ENCODE measurements around the gene RFX2.

DNA sequence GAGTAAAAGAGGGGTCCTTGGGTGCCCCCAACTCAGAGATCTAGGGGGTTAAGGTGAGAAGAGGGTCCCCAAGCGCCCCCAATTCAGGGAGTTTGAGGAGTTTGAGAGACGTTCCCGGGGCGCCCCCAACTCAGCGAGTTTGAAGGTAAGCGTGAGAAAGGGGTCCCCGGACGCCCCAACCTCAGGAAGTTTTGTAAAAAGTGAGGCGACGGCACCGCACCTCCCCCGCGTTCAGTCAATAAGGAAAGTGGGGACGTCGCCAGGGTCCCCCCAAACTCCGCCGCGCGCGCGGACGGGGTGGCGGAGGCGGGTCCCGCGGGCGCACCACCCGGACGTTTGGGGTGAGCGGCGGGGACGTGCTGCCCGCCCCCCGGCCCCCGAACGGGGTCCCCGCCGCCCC lies 353 bp downstream of the RFX2 start:
- TF ChIP-seq, protein P1, sequence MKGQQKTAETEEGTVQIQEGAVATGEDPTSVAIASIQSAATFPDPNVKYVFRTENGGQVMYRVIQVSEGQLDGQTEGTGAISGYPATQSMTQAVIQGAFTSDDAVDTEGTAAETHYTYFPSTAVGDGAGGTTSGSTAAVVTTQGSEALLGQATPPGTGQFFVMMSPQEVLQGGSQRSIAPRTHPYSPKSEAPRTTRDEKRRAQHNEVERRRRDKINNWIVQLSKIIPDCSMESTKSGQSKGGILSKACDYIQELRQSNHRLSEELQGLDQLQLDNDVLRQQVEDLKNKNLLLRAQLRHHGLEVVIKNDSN (CRISPR knock-in tag; IDR thresholded peaks at IDR 0.05): no peak
- TF ChIP-seq SMARCB1 (IDR thresholded peaks at IDR 0.05; ENCODE audit: insufficient read length, low read depth) (no peak), ZNF217 (CRISPR knock-in tag; IDR thresholded peaks at IDR 0.05) (no peak), MEIS2 (IDR thresholded peaks at IDR 0.05; ENCODE audit: partially characterized antibody) (no peak), ZBTB7A (IDR thresholded peaks at IDR 0.05; ENCODE audit: borderline replicate concordance, control insufficient read depth, low read depth, low read length) (no peak), MECOM (CRISPR knock-in tag; IDR thresholded peaks at IDR 0.05) (no peak)
- TF ChIP-seq, protein P2, sequence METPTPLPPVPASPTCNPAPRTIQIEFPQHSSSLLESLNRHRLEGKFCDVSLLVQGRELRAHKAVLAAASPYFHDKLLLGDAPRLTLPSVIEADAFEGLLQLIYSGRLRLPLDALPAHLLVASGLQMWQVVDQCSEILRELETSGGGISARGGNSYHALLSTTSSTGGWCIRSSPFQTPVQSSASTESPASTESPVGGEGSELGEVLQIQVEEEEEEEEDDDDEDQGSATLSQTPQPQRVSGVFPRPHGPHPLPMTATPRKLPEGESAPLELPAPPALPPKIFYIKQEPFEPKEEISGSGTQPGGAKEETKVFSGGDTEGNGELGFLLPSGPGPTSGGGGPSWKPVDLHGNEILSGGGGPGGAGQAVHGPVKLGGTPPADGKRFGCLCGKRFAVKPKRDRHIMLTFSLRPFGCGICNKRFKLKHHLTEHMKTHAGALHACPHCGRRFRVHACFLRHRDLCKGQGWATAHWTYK (CRISPR knock-in tag; IDR thresholded peaks at IDR 0.05): no peak
- TF ChIP-seq, protein P3, sequence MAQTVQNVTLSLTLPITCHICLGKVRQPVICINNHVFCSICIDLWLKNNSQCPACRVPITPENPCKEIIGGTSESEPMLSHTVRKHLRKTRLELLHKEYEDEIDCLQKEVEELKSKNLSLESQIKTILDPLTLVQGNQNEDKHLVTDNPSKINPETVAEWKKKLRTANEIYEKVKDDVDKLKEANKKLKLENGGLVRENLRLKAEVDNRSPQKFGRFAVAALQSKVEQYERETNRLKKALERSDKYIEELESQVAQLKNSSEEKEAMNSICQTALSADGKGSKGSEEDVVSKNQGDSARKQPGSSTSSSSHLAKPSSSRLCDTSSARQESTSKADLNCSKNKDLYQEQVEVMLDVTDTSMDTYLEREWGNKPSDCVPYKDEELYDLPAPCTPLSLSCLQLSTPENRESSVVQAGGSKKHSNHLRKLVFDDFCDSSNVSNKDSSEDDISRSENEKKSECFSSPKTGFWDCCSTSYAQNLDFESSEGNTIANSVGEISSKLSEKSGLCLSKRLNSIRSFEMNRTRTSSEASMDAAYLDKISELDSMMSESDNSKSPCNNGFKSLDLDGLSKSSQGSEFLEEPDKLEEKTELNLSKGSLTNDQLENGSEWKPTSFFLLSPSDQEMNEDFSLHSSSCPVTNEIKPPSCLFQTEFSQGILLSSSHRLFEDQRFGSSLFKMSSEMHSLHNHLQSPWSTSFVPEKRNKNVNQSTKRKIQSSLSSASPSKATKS (CRISPR knock-in tag; IDR thresholded peaks at IDR 0.05): no peak
